Measurements from ENCODE around the gene ATG4A. TPM values are rescaled to one million over a fixed set of nuclear protein-coding genes. Genes with fewer than 3 reads are reported as not detected.

Gene ATG4A
- total RNA-seq, 2 experiments from 2014 or later: 6.5 to 9.2 TPM

GRCh38 chrX:108134724-108135123, 43.1 kb downstream of the ATG4A start:
- intact Hi-C loops (cut with micrococcal nuclease): no loop called here
- ChIA-PET CTCF (no interaction called here), POLR2A (interaction anchor here (0.5 kb wide), 1 partner anchor 504 kb away, joined by 3 read pairs; no protein-coding TSS in a partner anchor)
- H3K27ac Mint-ChIP-seq: no peak overlapping the region
- no peak overlapping the region for H3K4me3 Mint-ChIP-seq
- no peaks in the 10 kb centered on the region for H3K4me1 Mint-ChIP-seq (ENCODE audit: low read depth)
- no peak for ATAC-seq
- H3K36me3 Mint-ChIP-seq (ENCODE audit: low read depth): peaks cover 27% of the 10 kb centered on the region
- H3K9me3 Mint-ChIP-seq: no peaks in the 10 kb centered on the region
- DNase-seq: peak; percentile 5
- H3K27me3 Mint-ChIP-seq: no peaks in the 10 kb centered on the region
- no peak for TF ChIP-seq CTCF (IDR thresholded peaks at IDR 0.05)

GRCh38 chrX:108138814-108139702, 47.5 kb downstream of the ATG4A start:
- peaks cover 28% of the 10 kb centered on the region for H3K36me3 Mint-ChIP-seq (ENCODE audit: low read depth)
- POLR2A ChIA-PET: interaction anchor here (0.8 kb wide), 1 partner anchor 30 kb away, joined by 3 read pairs; no protein-coding TSS in a partner anchor
- no peak for ATAC-seq
- intact Hi-C loops (cut with micrococcal nuclease): no loop called here
- H3K4me1 Mint-ChIP-seq (ENCODE audit: low read depth): no peaks in the 10 kb centered on the region
- peak; percentile 21 for TF ChIP-seq CTCF (IDR thresholded peaks at IDR 0.05)
- no peak overlapping the region for H3K4me3 Mint-ChIP-seq
- DNase-seq: no peak
- no peaks in the 10 kb centered on the region for H3K27me3 Mint-ChIP-seq
- CTCF ChIA-PET: interaction anchor here (1.1 to 2.0 kb wide), 4 partner anchors 11 to 461 kb away, joined by 3 to 6 read pairs (median 4); no protein-coding TSS in a partner anchor
- H3K27ac Mint-ChIP-seq: no peak overlapping the region
- no peaks in the 10 kb centered on the region for H3K9me3 Mint-ChIP-seq

- CTCF ChIA-PET: no interaction called here
- Mint-ChIP-seq H3K4me3 (no peak overlapping the region), H3K36me3 (ENCODE audit: low read depth) (peaks cover 15% of the 10 kb centered on the region), H3K4me1 (ENCODE audit: low read depth) (peaks cover 16% of the 10 kb centered on the region), H3K27me3 (no peaks in the 10 kb centered on the region), H3K9me3 (no peaks in the 10 kb centered on the region), H3K27ac (no peak overlapping the region)
- peak; percentile 25 for DNase-seq
- intact Hi-C loops (cut with micrococcal nuclease): no loop called here
- POLR2A ChIA-PET: no interaction called here
- no peak for TF ChIP-seq CTCF (IDR thresholded peaks at IDR 0.05)
- peak; percentile 77 for ATAC-seq
Observed at GRCh38 chrX:108148524-108148923, 56.9 kb downstream of the ATG4A start.

GRCh38 chrX:108156082-108156481, 64.5 kb downstream of the ATG4A start:
- Mint-ChIP-seq H3K9me3 (no peaks in the 10 kb centered on the region), H3K4me1 (ENCODE audit: low read depth) (peaks cover 3% of the 10 kb centered on the region), H3K27ac (no peak overlapping the region), H3K4me3 (no peak overlapping the region), H3K36me3 (ENCODE audit: low read depth) (peaks cover 7% of the 10 kb centered on the region), H3K27me3 (no peaks in the 10 kb centered on the region)
- DNase-seq: no peak
- POLR2A ChIA-PET: no interaction called here
- TF ChIP-seq CTCF (IDR thresholded peaks at IDR 0.05): no peak
- CTCF ChIA-PET: no interaction called here
- no peak for ATAC-seq
- intact Hi-C loops (cut with micrococcal nuclease): no loop called here

GRCh38 chrX:108156934-108157466, 65.4 kb downstream of the ATG4A start:
- ChIA-PET CTCF (interaction anchor here (1.4 kb wide), 1 partner anchor 17 kb away, joined by 3 read pairs; no protein-coding TSS in a partner anchor), POLR2A (no interaction called here)
- Mint-ChIP-seq H3K4me3 (no peak overlapping the region), H3K9me3 (no peaks in the 10 kb centered on the region), H3K4me1 (ENCODE audit: low read depth) (peaks cover 3% of the 10 kb centered on the region), H3K27me3 (no peaks in the 10 kb centered on the region), H3K36me3 (ENCODE audit: low read depth) (peaks cover 5% of the 10 kb centered on the region), H3K27ac (no peak overlapping the region)
- no peak for DNase-seq
- no peak for ATAC-seq
- no peak for TF ChIP-seq CTCF (IDR thresholded peaks at IDR 0.05)
- intact Hi-C loops (cut with micrococcal nuclease): no loop called here

Measured in activated CD8-positive, alpha-beta T cell treated with anti-CD3 and anti-CD28 coated beads for 36 hours (primary cell).